K562 (cell line): ENCODE data around the gene SPEM3. TPM values are rescaled to one million over a fixed set of nuclear protein-coding genes. Genes with fewer than 3 reads are reported as not detected.

Experiments used
- ATAC-seq: fragments of 200-7000 bp; cut with Tn5 transposase; 3 replicates; pipeline ENCODE4 v1.9.1; 2020; ENCODE audit warnings: moderate library complexity
- BruUV-seq: library from RNA; stranded (reverse); fragments of 400-500 nt; replicated peaks from 2 replicates; lab custom pipeline; 2021; lab: Mats Ljungman, UMichigan
- CTCF ChIA-PET: fragments of 300-600 bp; formaldehyde crosslinking; extraction: SDS; loops from one replicate; lab custom pipeline; 2021; ENCODE audit warnings: low intra/inter-chr PET ratio; lab: Yijun Ruan, JAX
- POLR2A ChIA-PET: fragments of 300-600, 350-650 bp; sonication (Branson Sonifier 250); formaldehyde crosslinking; extraction: SDS; loops from one replicate; lab custom pipeline; 2021; ENCODE audit warnings: antibody characterized with exemption, inconsistent platforms; lab: Yijun Ruan, JAX
- DNase-seq, 4 experiments: peaks; one replicate each; pipeline versions ENCODE4 v3.0.0 to v3.0.0-alpha.2; 2011 to 2018; ENCODE audit warnings: low spot score in 3 of 4, mixed read lengths in 3 of 4; ENCODE audit errors: extremely low read depth in 1 of 4
- FAIRE-seq: peaks from 2 replicates; lab custom pipeline; 2011; peaks lifted over from hg19 to GRCh38; lab: Jason Lieb, UNC
- H2AFZ ChIP-seq: 2 replicates; pipeline ENCODE4 v1.6.0; 2011; ENCODE audit warnings: low read depth, low read length, control low read depth, inconsistent platforms
- H3K27ac ChIP-seq: fragments of 200-600 bp; 3 replicates; pipeline ENCODE4 v1.8.0; 2011; ENCODE audit warnings: low read depth, mild to moderate bottlenecking, control low read depth, inconsistent platforms, low read length, moderate library complexity, mixed read lengths; ENCODE audit errors: extremely low read depth
- H3K27me3 ChIP-seq, 2 experiments: fragments of 300-600 bp in 1 of 2; 2 replicates in 1 of 2; 3 replicates in 1 of 2; pipeline versions ENCODE4 v1.6.0 to v1.8.0; 2011; ENCODE audit warnings: inconsistent platforms in 2 of 2, low read length in 2 of 2, mild to moderate bottlenecking in 1 of 2, mixed read lengths in 1 of 2, moderate library complexity in 1 of 2; ENCODE audit not compliant: control insufficient read depth in 2 of 2, insufficient read depth in 2 of 2
- H3K36me3 ChIP-seq: fragments of 300-600 bp; 3 replicates; pipeline ENCODE4 v1.8.0; 2011; ENCODE audit warnings: mild to moderate bottlenecking, low read length, inconsistent platforms; ENCODE audit not compliant: control insufficient read depth, insufficient read depth
- H3K4me1 ChIP-seq, 2 experiments: fragments of 200-600 bp in 1 of 2; replicated peaks in 1 of 2; 2 replicates in 1 of 2; 3 replicates in 1 of 2; pipeline versions ENCODE4 v1.5.1 to v1.8.0; 2011; ENCODE audit warnings: inconsistent platforms in 2 of 2, low read length in 2 of 2, mild to moderate bottlenecking in 1 of 2, mixed read lengths in 1 of 2, moderate library complexity in 1 of 2; ENCODE audit not compliant: control insufficient read depth in 2 of 2, insufficient read depth in 2 of 2
- H3K4me2 ChIP-seq: 2 replicates; pipeline ENCODE4 v1.6.1; 2011; ENCODE audit warnings: low read length, control low read depth, inconsistent platforms, mixed read lengths; ENCODE audit not compliant: insufficient read depth
- H3K4me3 ChIP-seq: fragments of 200-600 bp; sonication (generic), shearing (Covaris generic); 2 replicates; pipeline ENCODE4 v1.5.1; 2016; ENCODE audit warnings: control low read depth, inconsistent platforms
- H3K79me2 ChIP-seq: fragments of 200-600 bp; 3 replicates; pipeline ENCODE4 v1.8.0; 2011; ENCODE audit warnings: low read length, inconsistent platforms; ENCODE audit not compliant: control insufficient read depth, insufficient read depth
- H3K9ac ChIP-seq, 2 experiments: 2 replicates each; pipeline versions ENCODE4 v1.6.0 to v1.6.1; 2011; ENCODE audit warnings: low read depth in 2 of 2, low read length in 2 of 2, control low read depth in 1 of 2, inconsistent platforms in 1 of 2, mild to moderate bottlenecking in 1 of 2, mixed read lengths in 1 of 2; ENCODE audit not compliant: insufficient read depth in 1 of 2
- H3K9me1 ChIP-seq: one replicate; pipeline ENCODE4 v1.6.0; 2011; ENCODE audit warnings: inconsistent platforms, mild to moderate bottlenecking, low read length, moderate library complexity; ENCODE audit not compliant: control insufficient read depth, insufficient read depth
- H3K9me3 ChIP-seq: replicated peaks from 2 replicates; pipeline ENCODE4 v1.5.1; 2011; ENCODE audit warnings: low read depth, low read length, inconsistent platforms; ENCODE audit not compliant: control insufficient read depth, insufficient read depth
- H4K20me1 ChIP-seq: replicated peaks from 2 replicates; pipeline ENCODE4 v1.6.1; 2011; ENCODE audit warnings: low read length, inconsistent platforms, mixed read lengths; ENCODE audit not compliant: control insufficient read depth, insufficient read depth
- C11orf30 ChIP-seq: fragments of 450-650 bp; IDR thresholded peaks from 2 replicates; pipeline ENCODE4 v1.6.1; 2016; ENCODE audit warnings: low read depth, mild to moderate bottlenecking
- E2F5 ChIP-seq: sonication (generic); formaldehyde crosslinking; IDR thresholded peaks from 2 replicates; pipeline ENCODE4 v1.8.0; 2022; ENCODE audit warnings: mild to moderate bottlenecking, missing genetic modification reagents
- LCOR ChIP-seq: sonication (generic); formaldehyde crosslinking; IDR thresholded peaks from 2 replicates; pipeline ENCODE4 v1.8.0; 2022; ENCODE audit warnings: mild to moderate bottlenecking, missing genetic modification reagents
- MXD1 ChIP-seq: fragments of 250-450 bp; sonication (Bioruptor Pico); IDR thresholded peaks from 2 replicates; pipeline ENCODE4 v1.8.0; 2021; ENCODE audit warnings: borderline replicate concordance, mild to moderate bottlenecking, moderate library complexity; ENCODE audit not compliant: poor library complexity, severe bottlenecking
- WHSC1 ChIP-seq: IDR thresholded peaks from one replicate; pipeline ENCODE4 v1.6.1; 2012; ENCODE audit warnings: low read length, control low read depth, inconsistent platforms
- WGBS: fragments of 100-300 bp; shearing (Covaris generic); methylation state at CpG from one replicate; pipeline ENCODE4 v1.1.6; 2016; ENCODE audit warnings: low coverage, mixed read lengths; ENCODE audit not compliant: insufficient coverage; ENCODE audit errors: missing lambda C conversion rate; 5-methylcytosine and 5-hydroxymethylcytosine counted together
- in situ Hi-C: fragments of 300-500 bp; cut with MboI; formaldehyde crosslinking; loops from 4 replicates; pipeline ENCODE4 v1.15.0; 2018; ENCODE audit warnings: inconsistent platforms, mixed read lengths
- intact Hi-C: fragments of 100-400 bp; cut with micrococcal nuclease; formaldehyde crosslinking; loops from 2 replicates; pipeline ENCODE4 v1.14.2; 2022
- polyA plus RNA-seq, 8 experiments: library from polyadenylated mRNA; depleted of rRNA in 4 of 8; stranded (reverse) in 5 of 8; unstranded in 3 of 8; fragments of >200 nt; fragmentation: Nextera tagmentation in 2 of 8; fragmentation: Illumina TruSeq in 1 of 8; extraction: Ambion mirVana in 2 of 8; extraction: Trizol in 1 of 8; gene quantifications; 2 replicates each; pipeline versions ENCODE4 v1.2.1 to v1.2.3, GENCODE V29; 2011 to 2014; ENCODE audit warnings: inconsistent platforms in 1 of 8, missing spikeins in 1 of 8
- total RNA-seq, 7 experiments: library from RNA; depleted of rRNA in 6 of 7; stranded (reverse); fragments of >200 nt in 6 of 7; fragmentation: Illumina TruSeq in 2 of 7; extraction: Trizol in 2 of 7; gene quantifications; 2 replicates each; pipeline versions ENCODE4 v1.2.1 to v1.2.3, GENCODE V29; 2011 to 2021; ENCODE audit warnings: low replicate concordance in 1 of 7

SPEM3 gene
- total and polyA plus RNA-seq, 9 of the 15 experiments (the other 6 are each of a cell fraction or from before 2014, with no cell fraction given), result not detected

GRCh38 chr17:7437369-7437863, 8.8 kb downstream of the SPEM3 start:
- TF ChIP-seq LCOR (no peak), MXD1 (no peak), WHSC1 (no peak), C11orf30 (0 out of 2 replicates have a peak, but pooled peaks have one; percentile 6), E2F5 (CRISPR knock-in tag) (no peak)
- in situ Hi-C loops (no loop called here), intact Hi-C loops (loop anchor here (5.0 kb wide), 2 partner anchors 35 to 45 kb away; partner anchors contain the start of genes POLR2A, SLC35G6 and TMEM256)
- FAIRE-seq (no peak), DNase-seq (no peak), ATAC-seq (no peak)
- no TSS peak for BruUV-seq
- no peaks in the 10 kb centered on the region for H3K27me3 ChIP-seq
- CTCF ChIA-PET, result no interaction called here
- peaks cover 7% of the 10 kb centered on the region; the same call in 2 of the 3 replicates for H3K79me2 ChIP-seq
- 58% methylated on average over 3 of the region's 31 CpGs for WGBS
- no peaks in the 10 kb centered on the region for H3K9me3 ChIP-seq
- peaks cover 17 to 63% of the 10 kb centered on the region in 2 experiments; a peak in 4 of 5 replicates for H3K4me1 ChIP-seq
- POLR2A ChIA-PET, result interaction anchor here (1.0 to 4.2 kb wide), 3 partner anchors 16 to 84 kb away, joined by 3 to 21 read pairs (median 3); partner anchors contain the start of gene POLR2A
- H3K4me2 ChIP-seq, result peak overlapping the region; percentile 76; the same call in 1 of the 2 replicates
- H2AFZ ChIP-seq, result no peak overlapping the region
- no peak overlapping the region for H3K27ac ChIP-seq
- H3K4me3 ChIP-seq, result no peak overlapping the region
- no peaks in the 10 kb centered on the region for H4K20me1 ChIP-seq
- H3K9me1 ChIP-seq, result peaks cover 3% of the 10 kb centered on the region
- H3K36me3 ChIP-seq, result no peaks in the 10 kb centered on the region
- H3K9ac ChIP-seq, result peak overlapping the region in 1 of 2 experiments; percentile 68; a peak in 1 of 4 replicates
